Measurements from ENCODE around the gene RCAN3.
"Not testable (repeated sequence)": the region's sequence is repeated elsewhere in the genome, so short reads cannot be mapped to it uniquely, and the experiment has no call there.

The RCAN3 gene

GRCh38 chr1:24484199-24484598, 18.4 kb upstream of the RCAN3 start:
- TF ChIP-seq CTCF (IDR thresholded peaks at IDR 0.05) = no peak
- Histone ChIP-seq H3K27ac (no peak overlapping the region), H3K4me3 (no peak overlapping the region)
- DNase-seq (ENCODE audit: low spot score) = no peak

- Histone ChIP-seq H3K4me3 (no peak overlapping the region), H3K27ac (no peak overlapping the region)
- DNase-seq (ENCODE audit: low spot score) = no peak
- TF ChIP-seq CTCF (IDR thresholded peaks at IDR 0.05) = no peak
These were observed 16.1 kb upstream of the RCAN3 start for GRCh38 chr1:24486331-24487065.

DNA sequence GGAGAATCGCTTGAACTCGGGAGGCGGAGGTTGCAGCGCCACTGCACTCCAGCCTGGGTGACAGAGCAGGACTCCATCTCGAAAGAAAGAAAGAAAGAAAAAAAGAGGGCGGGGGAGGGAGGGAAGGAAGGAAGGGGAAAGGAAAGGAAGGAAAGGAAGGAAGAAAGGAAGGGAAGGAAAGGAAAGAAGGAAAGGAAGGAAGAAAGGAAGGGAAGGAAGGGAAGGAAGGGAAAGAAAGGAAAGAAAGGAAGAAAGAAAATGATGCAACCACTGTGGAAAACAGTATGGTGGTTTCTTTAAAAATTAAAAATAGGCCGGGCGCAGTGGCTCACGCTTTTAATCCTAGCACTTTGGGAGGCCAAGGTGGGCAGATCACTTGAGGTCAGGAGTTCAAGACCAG, 15.2 kb upstream of the RCAN3 start:
- DNase-seq (ENCODE audit: low spot score) = no peak
- no peak for TF ChIP-seq CTCF (IDR thresholded peaks at IDR 0.05)
- no peak overlapping the region for H3K27ac ChIP-seq
- H3K4me3 ChIP-seq = no peak overlapping the region

- H3K27ac ChIP-seq; DNase-seq (ENCODE audit: low spot score); H3K4me3 ChIP-seq: not testable (repeated sequence)
These were observed 14.5 kb upstream of the RCAN3 start for GRCh38 chr1:24488159-24488558.

- no peak for DNase-seq (ENCODE audit: low spot score)
- Histone ChIP-seq H3K4me3 (no peak overlapping the region), H3K27ac (no peak overlapping the region)
- no peak for TF ChIP-seq CTCF (IDR thresholded peaks at IDR 0.05)
These were observed 13.0 kb upstream of the RCAN3 start for GRCh38 chr1:24489674-24490073.

DNA sequence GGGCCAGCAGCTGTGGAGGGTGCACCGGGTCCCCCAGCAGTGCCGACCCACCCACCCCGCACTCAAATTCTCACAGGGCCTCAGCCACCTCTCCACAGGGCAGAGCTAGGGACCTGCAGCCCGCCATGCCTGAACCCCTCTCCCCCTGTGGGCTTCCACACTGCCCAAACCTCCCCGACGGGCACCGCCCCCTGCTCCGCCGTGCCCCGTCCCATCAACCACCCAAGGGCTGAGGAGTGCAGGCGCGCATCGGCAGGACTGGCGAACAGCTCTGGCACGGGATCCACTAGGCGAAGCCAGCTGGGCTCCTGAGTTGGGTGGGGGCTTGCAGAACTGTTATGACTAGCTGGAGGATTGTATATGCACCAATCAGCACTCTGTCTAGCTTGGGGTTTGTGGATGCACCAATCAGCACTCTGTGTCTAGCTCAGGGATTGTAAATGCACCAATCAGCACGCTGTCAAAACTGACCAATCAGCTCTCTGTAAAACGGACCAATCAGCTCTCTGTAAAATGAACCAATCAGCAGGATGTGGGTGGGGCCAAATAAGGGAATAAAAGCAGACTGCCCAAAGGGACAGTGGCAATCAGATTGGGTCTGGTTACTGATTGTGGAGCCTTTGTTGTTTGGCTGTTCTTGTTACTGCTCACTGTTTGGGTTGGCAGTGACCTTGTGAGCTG, 12.4 kb upstream of the RCAN3 start:
- Histone ChIP-seq H3K4me3 (no peak overlapping the region), H3K27ac (no peak overlapping the region)
- no peak for TF ChIP-seq CTCF (IDR thresholded peaks at IDR 0.05)
- DNase-seq (ENCODE audit: low spot score) = no peak

DNA sequence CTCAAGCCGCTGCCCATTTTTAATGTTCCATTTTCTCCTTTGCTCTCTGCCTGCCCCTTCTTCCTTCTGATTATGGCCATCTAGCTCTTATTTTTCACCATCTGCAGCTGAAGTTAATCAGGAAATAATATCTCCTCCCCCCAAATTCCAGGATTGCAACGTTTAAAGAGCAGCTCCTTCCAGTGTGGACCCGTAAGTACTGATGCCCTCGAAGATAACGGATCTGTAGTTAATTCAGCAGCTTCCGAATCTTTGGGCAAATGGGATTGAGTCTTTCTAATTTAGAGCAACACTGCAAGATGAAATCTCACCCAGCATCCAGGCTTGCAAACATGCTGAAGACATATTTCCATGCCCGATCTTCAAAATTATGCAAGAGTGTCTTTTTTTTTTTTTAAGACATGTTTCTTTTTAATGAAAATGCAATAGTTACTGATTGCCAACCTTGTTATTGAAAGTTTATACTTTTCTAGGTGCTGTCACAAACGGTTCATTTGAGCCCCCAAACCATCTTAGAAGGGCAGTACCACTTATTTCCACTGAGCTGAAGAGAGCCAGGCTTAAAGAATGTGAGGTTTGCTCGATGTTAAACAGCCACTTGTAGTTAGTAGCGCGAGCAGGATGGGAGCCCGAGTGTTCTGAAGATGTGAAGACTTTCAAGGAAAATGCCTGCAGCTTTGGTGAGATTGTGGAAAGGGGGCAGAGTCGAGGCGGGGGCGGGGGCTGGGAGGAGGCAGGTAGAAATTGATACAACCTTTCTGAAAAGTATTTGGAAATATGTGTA, 10.9 kb upstream of the RCAN3 start:
- DNase-seq (ENCODE audit: low spot score) = no peak
- H3K27ac ChIP-seq = no peak overlapping the region
- no peak overlapping the region for H3K4me3 ChIP-seq
- no peak for TF ChIP-seq CTCF (IDR thresholded peaks at IDR 0.05)

- not testable (repeated sequence) for H3K4me3 ChIP-seq; DNase-seq (ENCODE audit: low spot score); H3K27ac ChIP-seq
These were observed 9.7 kb upstream of the RCAN3 start for GRCh38 chr1:24492935-24493334.

All from coronary artery (tissue), 2 donors.